Stimulated activated CD8-positive, alpha-beta memory T cell treated with anti-CD3 and anti-CD28 coated beads, Interleukin-4, amount 100 ng/mL, for 24 hours (primary cell): ENCODE results near the gene CST9.

Experiments
- DNase-seq: peaks from one replicate; pipeline ENCODE4 v3.0.0-alpha.2; 2020; ENCODE audit warnings: low read depth

Gene CST9

GRCh38 chr20:23605867-23606651 lies at the start of gene CST9:
CST9 (minus strand) TSS chr20:23605917; CDS start chr20:23605864, 53 bp downstream.
- no peak for DNase-seq

- DNase-seq, result no peak
Measured at GRCh38 chr20:23654717-23655116, 49.0 kb upstream of the CST9 start.

- DNase-seq, result no peak
Measured at GRCh38 chr20:23654000-23654399, 48.3 kb upstream of the CST9 start.

- no peak for DNase-seq
Measured at GRCh38 chr20:23653400-23653938, 47.8 kb upstream of the CST9 start.

GRCh38 chr20:23652926-23653325 lies 47.2 kb upstream of the CST9 start:
- DNase-seq, result no peak

GRCh38 chr20:23652371-23652770 lies 46.7 kb upstream of the CST9 start:
- no peak for DNase-seq

- DNase-seq, result no peak
Measured at GRCh38 chr20:23651117-23651516, 45.4 kb upstream of the CST9 start.

- no peak for DNase-seq
Measured at GRCh38 chr20:23649830-23650417, 44.2 kb upstream of the CST9 start.

GRCh38 chr20:23649242-23649641 lies 43.5 kb upstream of the CST9 start:
- DNase-seq, result no peak

- no peak for DNase-seq
Measured at GRCh38 chr20:23647346-23647745, 41.6 kb upstream of the CST9 start.

- DNase-seq, result no peak
Measured at GRCh38 chr20:23646106-23646873, 40.6 kb upstream of the CST9 start.

GRCh38 chr20:23645575-23645974 lies 39.9 kb upstream of the CST9 start:
- DNase-seq, result no peak

- DNase-seq, result no peak
Measured at GRCh38 chr20:23644164-23644563, 38.4 kb upstream of the CST9 start.

- DNase-seq, result no peak
Measured at GRCh38 chr20:23643659-23644058, 37.9 kb upstream of the CST9 start.

- no peak for DNase-seq
Measured at GRCh38 chr20:23641936-23642751, 36.4 kb upstream of the CST9 start.

- no peak for DNase-seq
Measured at GRCh38 chr20:23640671-23641667, 35.3 kb upstream of the CST9 start.

- no peak for DNase-seq
Measured at GRCh38 chr20:23640018-23640601, 34.4 kb upstream of the CST9 start.

- no peak for DNase-seq
Measured at GRCh38 chr20:23639490-23639958, 33.8 kb upstream of the CST9 start.

- no peak for DNase-seq
Measured at GRCh38 chr20:23638309-23638708, 32.6 kb upstream of the CST9 start.
